Ectodermal cell (in vitro differentiated cells): ENCODE results near the gene SLC34A1.

Experiments used
- H3K27ac ChIP-seq: 2 replicates; pipeline ENCODE4 v1.7.0; 2013; ENCODE audit warnings: mild to moderate bottlenecking, low read depth, low read length; ENCODE audit not compliant: insufficient read depth, poor library complexity, severe bottlenecking
- H3K27me3 ChIP-seq: 2 replicates; pipeline ENCODE4 v1.7.0; 2013; ENCODE audit warnings: mild to moderate bottlenecking, low read length; ENCODE audit not compliant: insufficient read depth, control insufficient read depth, poor library complexity, severe bottlenecking
- H3K36me3 ChIP-seq: one replicate; pipeline ENCODE4 v1.7.0; 2013; ENCODE audit warnings: low read length; ENCODE audit not compliant: control insufficient read depth, insufficient read depth
- H3K4me1 ChIP-seq: one replicate; pipeline ENCODE4 v1.7.0; 2013; ENCODE audit warnings: low read length; ENCODE audit not compliant: control insufficient read depth, insufficient read depth
- H3K4me3 ChIP-seq: 2 replicates; pipeline ENCODE4 v1.7.0; 2013; ENCODE audit warnings: low read depth, low read length, control low read depth; ENCODE audit not compliant: insufficient read depth
- H3K9me3 ChIP-seq: 2 replicates; pipeline ENCODE4 v1.7.0; 2013; ENCODE audit warnings: mild to moderate bottlenecking, low read length, moderate library complexity; ENCODE audit not compliant: control insufficient read depth
- WGBS, 2 experiments: methylation state at CpG; one replicate each; pipeline ENCODE4 v1.1.7; 2013; ENCODE audit warnings: missing lambda C conversion rate in 2 of 2; 5-methylcytosine and 5-hydroxymethylcytosine counted together

The SLC34A1 gene

DNA sequence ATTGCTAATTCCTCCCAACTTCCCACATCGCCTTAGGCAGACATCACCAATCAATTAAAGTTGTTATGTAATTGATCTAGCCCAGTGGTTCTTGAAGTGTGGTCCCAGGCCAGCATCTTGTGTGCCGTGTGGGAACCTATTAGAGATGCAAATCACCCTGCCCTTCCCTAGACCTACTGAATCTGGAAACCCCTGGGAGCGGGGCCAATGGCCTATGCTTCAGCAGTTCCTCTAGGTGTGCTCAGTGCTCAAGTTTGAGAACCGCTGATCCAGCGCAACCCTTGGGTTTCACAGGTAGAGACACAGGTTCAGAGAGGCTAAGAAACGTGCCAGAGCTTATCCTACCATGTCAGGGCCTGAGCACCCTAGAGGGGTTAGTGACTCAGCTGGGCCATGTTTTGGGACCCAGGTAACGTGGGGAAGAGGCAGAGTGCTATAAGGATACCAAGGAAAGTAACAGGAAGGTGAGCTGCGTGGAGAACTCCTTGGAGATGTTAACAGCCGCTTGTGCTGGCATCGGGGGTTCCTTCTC is 4.4 kb downstream of the SLC34A1 start:
- 89 to 90% methylated on average over 10 of the region's 10 CpGs for WGBS, 2 experiments
- Histone ChIP-seq H3K4me3 (no peak overlapping the region), H3K27me3 (peaks cover 15% of the 10 kb centered on the region), H3K9me3 (no peaks in the 10 kb centered on the region), H3K27ac (no peak overlapping the region), H3K36me3 (no peaks in the 10 kb centered on the region), H3K4me1 (no peaks in the 10 kb centered on the region)

DNA sequence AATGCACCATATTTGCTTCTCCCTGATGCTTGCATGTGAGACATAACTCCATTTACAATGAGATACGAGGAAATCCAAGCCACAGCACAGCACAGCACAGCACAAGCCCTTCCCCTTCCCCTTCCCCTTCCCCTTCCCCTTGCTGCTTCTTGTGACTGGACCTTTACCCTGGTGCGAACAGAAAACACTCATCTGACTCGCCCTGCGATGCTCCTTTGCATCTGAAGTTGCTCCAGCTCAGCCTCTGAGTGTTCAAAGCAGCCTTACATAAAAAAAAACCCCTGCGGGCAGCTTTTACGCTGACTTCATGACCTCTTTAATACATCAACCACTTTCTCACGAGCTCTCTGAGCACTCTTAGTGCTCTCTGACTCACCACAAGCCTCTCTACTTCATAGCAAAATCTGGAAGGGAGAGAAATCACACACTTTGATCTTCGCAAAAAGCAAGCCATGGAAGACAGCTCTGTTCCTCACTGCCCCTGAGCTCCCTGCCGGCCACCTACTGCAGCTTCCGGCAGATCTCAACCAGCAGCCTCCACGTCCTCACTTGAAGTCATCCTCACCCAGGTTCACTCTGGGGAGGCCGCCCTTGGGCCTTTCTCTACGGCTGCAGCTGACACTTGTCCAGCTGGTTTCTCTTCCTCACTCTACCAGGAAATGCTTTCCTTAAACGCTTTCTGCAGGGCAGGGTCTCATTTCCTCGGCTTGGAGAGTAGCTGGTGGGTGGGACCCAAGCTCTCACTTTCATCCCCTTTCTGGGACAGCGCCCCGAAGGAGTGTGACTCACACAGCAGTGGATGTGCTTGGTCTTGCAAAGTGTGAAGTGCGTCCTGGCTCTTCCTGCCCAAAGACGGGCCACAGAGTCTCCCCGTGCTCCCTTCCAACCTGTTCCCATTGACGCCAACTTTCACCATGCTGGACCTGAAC is 5.3 kb downstream of the SLC34A1 start:
- H3K4me3 ChIP-seq: no peak overlapping the region
- no peaks in the 10 kb centered on the region for H3K9me3 ChIP-seq
- H3K4me1 ChIP-seq: no peaks in the 10 kb centered on the region
- WGBS, 2 experiments: 64 to 72% methylated on average over 21 of the region's 21 CpGs
- peaks cover 15% of the 10 kb centered on the region for H3K27me3 ChIP-seq
- H3K27ac ChIP-seq: no peak overlapping the region
- H3K36me3 ChIP-seq: no peaks in the 10 kb centered on the region

DNA sequence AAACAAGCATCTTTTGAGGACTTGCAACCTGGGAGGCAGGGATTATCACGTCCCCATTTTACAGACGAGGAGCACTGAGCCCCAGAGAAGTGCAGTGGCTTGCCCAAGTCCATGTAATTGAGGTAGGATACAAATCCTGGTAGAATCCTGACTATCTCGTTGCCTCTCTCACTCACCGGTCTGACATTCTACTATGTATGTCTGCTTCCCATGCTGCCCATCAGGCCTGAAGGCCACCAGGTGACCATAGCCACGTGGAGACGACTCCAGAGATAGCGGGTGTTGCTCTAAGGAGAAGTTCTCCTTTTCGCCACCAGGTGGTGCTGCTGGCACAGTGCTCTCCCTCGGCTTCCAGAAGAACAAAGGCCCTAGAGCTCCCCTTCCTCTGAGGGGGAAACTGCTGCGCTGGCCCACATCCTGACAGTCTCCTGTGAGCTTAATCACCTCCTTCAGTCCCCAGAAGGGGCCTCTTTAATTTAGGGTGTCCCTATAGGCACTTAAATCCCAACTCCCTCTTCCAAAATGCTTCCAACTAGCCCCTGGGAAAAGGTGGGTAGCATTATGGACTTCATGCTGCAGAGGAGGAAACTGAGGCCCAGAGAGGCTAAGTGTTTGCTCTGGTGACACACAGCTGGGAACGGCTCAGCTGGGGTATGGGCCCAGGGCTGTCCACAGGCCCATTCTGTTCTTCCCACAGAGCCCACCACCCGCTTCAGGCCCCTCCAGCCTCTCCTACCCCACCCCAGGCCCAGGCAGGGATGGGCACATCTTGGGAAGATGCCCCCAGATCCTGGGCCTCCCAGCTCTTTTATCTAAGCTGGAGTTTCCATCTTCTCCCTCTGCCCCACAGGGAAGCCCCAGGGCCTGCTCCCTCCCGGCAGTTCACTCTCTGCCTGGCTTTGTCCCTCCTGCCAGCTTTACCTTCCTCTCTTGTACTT is 6.4 kb downstream of the SLC34A1 start:
- Histone ChIP-seq H3K27me3 (peaks cover 15% of the 10 kb centered on the region), H3K36me3 (no peaks in the 10 kb centered on the region), H3K27ac (no peak overlapping the region), H3K4me1 (no peaks in the 10 kb centered on the region), H3K9me3 (no peaks in the 10 kb centered on the region), H3K4me3 (no peak overlapping the region)
- WGBS, 2 experiments: 35 to 37% methylated on average over 13 of the region's 13 CpGs

DNA sequence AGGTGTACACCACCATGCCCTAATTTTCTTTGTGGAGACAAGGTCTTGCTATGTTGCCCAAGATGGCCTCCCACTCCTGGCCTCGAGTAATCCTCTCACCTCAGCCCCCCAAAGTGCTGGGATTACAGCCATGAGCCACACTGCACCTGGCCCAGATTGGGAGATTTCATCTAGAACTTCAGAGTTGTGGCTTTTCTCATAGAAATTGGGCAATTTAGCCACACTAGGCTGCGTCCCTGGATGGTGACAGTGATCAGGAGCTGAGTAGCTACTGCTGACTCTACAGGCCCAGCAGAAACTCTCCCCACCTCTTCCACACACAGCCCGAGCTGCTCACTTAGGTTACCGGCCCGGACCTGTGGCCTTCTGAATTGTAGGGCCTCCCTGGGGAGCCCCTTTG is 8.5 kb downstream of the SLC34A1 start:
- no peak overlapping the region for H3K27ac ChIP-seq
- 56 to 60% methylated on average over 5 of the region's 5 CpGs for WGBS, 2 experiments
- no peaks in the 10 kb centered on the region for H3K4me1 ChIP-seq
- no peaks in the 10 kb centered on the region for H3K9me3 ChIP-seq
- no peaks in the 10 kb centered on the region for H3K36me3 ChIP-seq
- H3K27me3 ChIP-seq: peaks cover 22% of the 10 kb centered on the region
- no peak overlapping the region for H3K4me3 ChIP-seq

DNA sequence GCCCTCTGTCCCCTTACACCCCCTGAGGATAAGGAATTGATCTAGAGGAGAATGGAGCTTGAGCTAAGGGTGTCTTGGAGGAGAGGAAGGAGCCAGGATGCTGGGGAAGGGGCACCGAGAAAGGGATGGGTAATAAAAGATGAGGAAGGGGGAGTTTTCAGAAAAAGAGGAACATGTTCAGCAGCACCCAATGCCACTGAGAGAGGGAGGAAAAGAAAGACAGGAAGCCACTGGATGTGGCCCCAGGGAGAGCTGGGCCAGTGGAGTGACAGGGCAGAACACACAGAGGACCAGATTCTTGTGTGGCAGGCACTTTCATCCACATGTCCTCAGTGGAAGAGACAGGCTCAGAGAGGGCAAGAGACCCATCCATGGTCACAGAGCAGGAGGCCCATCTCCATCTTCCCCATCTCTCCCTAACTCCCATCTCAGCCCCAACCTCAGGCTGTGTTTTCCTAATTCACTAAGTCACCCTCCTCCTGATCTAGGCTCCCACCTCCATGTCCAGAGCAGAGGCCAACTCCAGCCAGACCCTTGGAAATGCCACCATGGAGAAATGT is 9.1 kb downstream of the SLC34A1 start:
- Histone ChIP-seq H3K27ac (no peak overlapping the region), H3K4me3 (no peak overlapping the region), H3K9me3 (no peaks in the 10 kb centered on the region), H3K4me1 (no peaks in the 10 kb centered on the region), H3K27me3 (peaks cover 25% of the 10 kb centered on the region), H3K36me3 (no peaks in the 10 kb centered on the region)
- whole genome bisulfite sequencing, 2 experiments: 68 to 80% methylated on average over 1 of the region's 1 CpG

DNA sequence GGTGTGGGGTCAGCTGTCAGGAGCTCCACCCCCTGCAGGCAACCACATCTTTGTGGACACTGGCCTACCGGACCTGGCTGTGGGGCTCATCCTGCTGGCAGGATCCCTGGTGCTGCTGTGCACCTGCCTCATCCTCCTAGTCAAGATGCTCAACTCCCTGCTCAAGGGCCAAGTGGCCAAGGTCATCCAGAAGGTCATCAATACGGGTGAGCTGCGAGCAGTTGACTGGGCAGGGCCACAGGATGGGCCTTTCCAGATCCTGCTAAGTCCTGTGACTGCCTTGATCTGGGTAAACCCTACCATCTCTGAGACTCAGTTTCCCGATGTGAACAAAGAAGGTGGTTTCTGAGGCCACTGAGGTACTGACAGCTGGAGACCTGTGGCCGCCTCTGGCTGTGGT is 9.8 kb downstream of the SLC34A1 start:
- Histone ChIP-seq H3K9me3 (no peaks in the 10 kb centered on the region), H3K27me3 (peaks cover 27% of the 10 kb centered on the region), H3K27ac (no peak overlapping the region), H3K4me3 (no peak overlapping the region), H3K36me3 (no peaks in the 10 kb centered on the region), H3K4me1 (no peaks in the 10 kb centered on the region)
- whole genome bisulfite sequencing, 2 experiments: 85% methylated on average over 5 of the region's 5 CpGs

DNA sequence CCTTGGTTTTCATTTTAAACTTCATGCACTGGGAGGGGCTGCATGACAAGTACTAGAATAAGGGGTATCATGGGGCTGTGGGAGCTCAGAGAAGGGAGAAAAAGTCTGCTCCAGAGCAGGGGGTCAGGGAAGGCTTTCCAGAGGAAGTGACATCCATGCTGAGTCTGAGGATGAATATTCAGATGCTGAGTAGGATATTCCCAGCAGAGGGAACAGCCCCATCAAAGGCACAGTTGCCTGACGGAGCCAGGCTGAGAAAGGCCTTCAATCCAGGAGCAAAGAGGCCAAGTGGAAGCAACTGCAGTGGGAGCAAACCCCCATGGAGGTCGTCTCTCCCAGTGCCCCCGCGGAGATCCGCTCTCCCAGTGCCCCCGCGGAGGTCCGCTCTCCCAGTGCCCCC is 11.8 kb downstream of the SLC34A1 start:
- H3K27ac ChIP-seq: no peak overlapping the region
- no peaks in the 10 kb centered on the region for H3K36me3 ChIP-seq
- no peak overlapping the region for H3K4me3 ChIP-seq
- peaks cover 37% of the 10 kb centered on the region for H3K27me3 ChIP-seq
- no peaks in the 10 kb centered on the region for H3K9me3 ChIP-seq
- H3K4me1 ChIP-seq: no peaks in the 10 kb centered on the region
- 67% methylated on average over 8 of the region's 8 CpGs for WGBS, 2 experiments

DNA sequence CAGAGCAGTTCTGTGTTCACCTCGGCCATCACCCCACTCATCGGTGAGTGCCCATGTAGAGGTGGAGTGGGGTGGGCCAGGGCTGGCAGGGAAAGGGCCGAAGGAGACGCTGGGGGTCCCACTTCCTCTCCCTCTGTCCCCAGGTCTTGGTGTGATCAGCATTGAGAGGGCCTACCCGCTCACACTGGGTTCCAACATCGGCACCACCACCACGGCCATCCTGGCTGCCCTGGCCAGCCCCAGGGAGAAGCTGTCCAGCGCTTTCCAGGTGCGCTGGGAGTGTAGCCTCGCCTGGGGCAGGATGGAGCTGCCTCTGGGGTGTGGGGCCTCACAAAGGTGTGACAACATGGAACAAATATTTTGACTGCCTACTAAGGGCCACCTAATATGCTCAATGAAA is 12.6 kb downstream of the SLC34A1 start:
- H3K27me3 ChIP-seq: peaks cover 44% of the 10 kb centered on the region
- no peaks in the 10 kb centered on the region for H3K9me3 ChIP-seq
- WGBS, 2 experiments: 93 to 96% methylated on average over 10 of the region's 10 CpGs
- no peak overlapping the region for H3K4me3 ChIP-seq
- H3K4me1 ChIP-seq: no peaks in the 10 kb centered on the region
- H3K27ac ChIP-seq: no peak overlapping the region
- H3K36me3 ChIP-seq: no peaks in the 10 kb centered on the region

DNA sequence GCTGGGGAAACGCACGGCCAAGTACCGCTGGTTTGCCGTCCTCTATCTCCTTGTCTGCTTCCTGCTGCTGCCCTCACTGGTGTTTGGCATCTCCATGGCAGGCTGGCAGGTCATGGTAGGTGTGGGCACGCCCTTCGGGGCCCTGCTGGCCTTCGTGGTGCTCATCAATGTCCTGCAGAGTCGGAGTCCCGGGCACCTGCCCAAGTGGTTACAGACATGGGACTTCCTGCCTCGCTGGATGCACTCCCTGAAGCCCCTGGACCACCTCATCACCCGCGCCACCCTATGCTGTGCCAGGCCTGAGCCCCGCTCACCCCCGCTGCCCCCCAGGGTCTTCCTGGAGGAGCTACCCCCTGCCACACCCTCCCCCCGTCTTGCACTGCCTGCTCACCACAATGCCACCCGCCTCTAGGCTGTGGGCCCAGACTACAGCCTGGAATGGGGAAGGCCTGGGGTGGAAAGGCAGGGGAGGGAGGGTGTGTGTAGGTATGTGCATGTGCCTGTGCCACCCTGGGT is 13.7 kb downstream of the SLC34A1 start:
- peaks cover 55% of the 10 kb centered on the region for H3K27me3 ChIP-seq
- 91 to 96% methylated on average over 16 of the region's 16 CpGs for WGBS, 2 experiments
- peaks cover 6% of the 10 kb centered on the region for H3K4me1 ChIP-seq
- H3K4me3 ChIP-seq: no peak overlapping the region
- H3K9me3 ChIP-seq: no peaks in the 10 kb centered on the region
- no peak overlapping the region for H3K27ac ChIP-seq
- H3K36me3 ChIP-seq: no peaks in the 10 kb centered on the region
